Endodermal cell (in vitro differentiated cells): ENCODE results near the gene GLUL. TPM values are rescaled to one million over a fixed set of nuclear protein-coding genes. Genes with fewer than 3 reads are reported as not detected.

Experiments
- DNase-seq: peaks from one replicate; pipeline ENCODE4 v3.0.0-alpha.2; 2017
- H3K27ac ChIP-seq: 2 replicates; pipeline ENCODE4 v1.5.1; 2013; ENCODE audit warnings: mild to moderate bottlenecking, low read depth, low read length, moderate library complexity
- H3K27me3 ChIP-seq: 2 replicates; pipeline ENCODE4 v1.6.1; 2013; ENCODE audit warnings: mild to moderate bottlenecking, low read length, moderate library complexity; ENCODE audit not compliant: insufficient read depth, control insufficient read depth, poor library complexity, severe bottlenecking
- H3K36me3 ChIP-seq: 2 replicates; pipeline ENCODE4 v1.7.0; 2013; ENCODE audit warnings: mild to moderate bottlenecking, low read length, moderate library complexity; ENCODE audit not compliant: control insufficient read depth, insufficient read depth
- H3K4me1 ChIP-seq: one replicate; pipeline ENCODE4 v1.7.0; 2013; ENCODE audit warnings: low read length; ENCODE audit not compliant: control insufficient read depth, insufficient read depth
- H3K4me3 ChIP-seq: 2 replicates; pipeline ENCODE4 v1.5.1; 2013; ENCODE audit warnings: mild to moderate bottlenecking, low read length, moderate library complexity
- H3K9ac ChIP-seq: 2 replicates; pipeline ENCODE4 v1.6.1; 2013; ENCODE audit warnings: mild to moderate bottlenecking, low read length, moderate library complexity; ENCODE audit not compliant: poor library complexity, severe bottlenecking; ENCODE audit errors: extremely low read depth
- H3K9me3 ChIP-seq: 2 replicates; pipeline ENCODE4 v1.6.1; 2013; ENCODE audit warnings: mild to moderate bottlenecking, low read length, moderate library complexity; ENCODE audit not compliant: control insufficient read depth
- H3K27ac Mint-ChIP-seq: 2 replicates; pipeline ENCODE4 v1.8.0; 2020; ENCODE audit warnings: mixed read lengths
- H3K27me3 Mint-ChIP-seq: 2 replicates; pipeline ENCODE4 v1.8.0; 2021; ENCODE audit warnings: mild to moderate bottlenecking, mixed read lengths; ENCODE audit not compliant: insufficient read depth
- H3K36me3 Mint-ChIP-seq: 2 replicates; pipeline ENCODE4 v1.8.0; 2020; ENCODE audit warnings: low read depth, mixed read lengths
- H3K4me1 Mint-ChIP-seq: 2 replicates; pipeline ENCODE4 v1.8.0; 2020; ENCODE audit warnings: mixed read lengths
- H3K4me3 Mint-ChIP-seq: 2 replicates; pipeline ENCODE4 v1.8.0; 2020; ENCODE audit warnings: mild to moderate bottlenecking, moderate library complexity, mixed read lengths
- H3K9me3 Mint-ChIP-seq: 2 replicates; pipeline ENCODE4 v1.8.0; 2020; ENCODE audit warnings: mild to moderate bottlenecking, mixed read lengths
- WGBS, 2 experiments: methylation state at CpG; one replicate each; pipeline versions ENCODE4 v1.1.5 to v1.1.7; 2013; ENCODE audit warnings: missing lambda C conversion rate in 2 of 2, mixed read lengths in 1 of 2; ENCODE audit not compliant: insufficient coverage in 1 of 2, insufficient read length in 1 of 2; 5-methylcytosine and 5-hydroxymethylcytosine counted together
- total RNA-seq, 2 donors: library from RNA; stranded (reverse); fragmentation: NEBNext Ultra II Directional in 1 of 2; extraction: Animal tissue kit (Norgen Biotek cat#: 25700) in 1 of 2; gene quantifications; 2 replicates in 1 of 2; 3 replicates in 1 of 2; pipeline ENCODE4 v1.2.1, GENCODE V29; 2021
- TF ChIP-seq, protein P1 (sequence below): fragments of 200-600 bp; sonication (generic); conservative IDR thresholded peaks from 2 replicates; pipeline ENCODE4 v1.5.0; 2021; ENCODE audit warnings: antibody characterized with exemption, mild to moderate bottlenecking

The GLUL gene
- total RNA-seq, 2 donors from 2014 or later: 529 to 553 TPM

GRCh38 chr1:182376936-182377574 is 14.5 kb downstream of the GLUL start:
- Mint-ChIP-seq H3K36me3 (peaks cover 6% of the 10 kb centered on the region), H3K4me1 (peaks cover 9% of the 10 kb centered on the region), H3K27me3 (no peaks in the 10 kb centered on the region), H3K4me3 (no peak overlapping the region), H3K9me3 (no peaks in the 10 kb centered on the region), H3K27ac (no peak overlapping the region)
- no peak for DNase-seq
- H3K9ac ChIP-seq: no peak overlapping the region
- peaks cover 6% of the 10 kb centered on the region for H3K36me3 ChIP-seq
- H3K9me3 ChIP-seq: no peaks in the 10 kb centered on the region
- peaks cover 7% of the 10 kb centered on the region for H3K4me1 ChIP-seq
- H3K4me3 ChIP-seq: no peak overlapping the region
- TF ChIP-seq, protein P1, sequence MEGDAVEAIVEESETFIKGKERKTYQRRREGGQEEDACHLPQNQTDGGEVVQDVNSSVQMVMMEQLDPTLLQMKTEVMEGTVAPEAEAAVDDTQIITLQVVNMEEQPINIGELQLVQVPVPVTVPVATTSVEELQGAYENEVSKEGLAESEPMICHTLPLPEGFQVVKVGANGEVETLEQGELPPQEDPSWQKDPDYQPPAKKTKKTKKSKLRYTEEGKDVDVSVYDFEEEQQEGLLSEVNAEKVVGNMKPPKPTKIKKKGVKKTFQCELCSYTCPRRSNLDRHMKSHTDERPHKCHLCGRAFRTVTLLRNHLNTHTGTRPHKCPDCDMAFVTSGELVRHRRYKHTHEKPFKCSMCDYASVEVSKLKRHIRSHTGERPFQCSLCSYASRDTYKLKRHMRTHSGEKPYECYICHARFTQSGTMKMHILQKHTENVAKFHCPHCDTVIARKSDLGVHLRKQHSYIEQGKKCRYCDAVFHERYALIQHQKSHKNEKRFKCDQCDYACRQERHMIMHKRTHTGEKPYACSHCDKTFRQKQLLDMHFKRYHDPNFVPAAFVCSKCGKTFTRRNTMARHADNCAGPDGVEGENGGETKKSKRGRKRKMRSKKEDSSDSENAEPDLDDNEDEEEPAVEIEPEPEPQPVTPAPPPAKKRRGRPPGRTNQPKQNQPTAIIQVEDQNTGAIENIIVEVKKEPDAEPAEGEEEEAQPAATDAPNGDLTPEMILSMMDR: no peak
- no peak overlapping the region for H3K27ac ChIP-seq
- H3K27me3 ChIP-seq: no peaks in the 10 kb centered on the region

DNA sequence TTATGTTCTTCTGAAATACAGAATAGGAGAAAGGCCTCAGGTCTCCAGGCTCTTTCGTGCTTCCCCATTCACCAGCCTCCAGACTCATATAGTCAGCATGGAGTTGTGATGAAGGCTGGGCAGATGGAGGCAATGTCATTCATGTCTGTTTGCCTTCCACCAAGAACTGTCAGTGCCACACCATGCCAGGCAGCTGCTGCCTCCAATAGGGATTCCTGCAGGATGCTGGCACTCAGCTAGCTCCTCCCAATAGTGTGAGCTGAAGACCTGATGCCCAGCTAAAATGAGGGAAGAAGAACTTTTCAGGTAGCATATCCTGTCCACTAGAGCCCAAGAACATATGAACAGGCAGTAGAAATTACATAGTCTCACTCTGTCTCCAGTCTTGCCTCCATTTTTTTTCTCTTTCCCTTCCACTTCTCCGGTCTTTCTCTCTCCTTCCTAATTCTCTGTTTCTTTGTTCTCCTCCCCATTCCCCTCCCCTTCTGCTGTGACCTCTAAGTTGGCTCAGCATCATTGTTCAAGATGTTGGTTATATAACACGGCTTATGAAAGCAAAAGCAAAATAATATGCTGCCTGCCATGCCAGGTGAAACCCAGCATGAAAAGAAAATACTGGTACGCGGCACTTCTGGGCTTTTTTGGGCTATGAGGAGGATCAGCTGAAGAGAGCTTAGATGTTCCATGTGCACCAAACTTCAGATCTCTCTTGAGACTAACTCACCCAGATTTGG is 17.3 kb downstream of the GLUL start:
- Mint-ChIP-seq H3K4me1 (no peaks in the 10 kb centered on the region), H3K4me3 (no peak overlapping the region), H3K36me3 (no peaks in the 10 kb centered on the region), H3K27me3 (no peaks in the 10 kb centered on the region), H3K27ac (no peak overlapping the region), H3K9me3 (no peaks in the 10 kb centered on the region)
- TF ChIP-seq, protein P1: no peak
- no peak overlapping the region for H3K9ac ChIP-seq
- H3K4me1 ChIP-seq: no peaks in the 10 kb centered on the region
- 93 to 95% methylated on average over 3 to 5 of the region's 5 CpGs for WGBS, 2 experiments
- H3K27me3 ChIP-seq: no peaks in the 10 kb centered on the region
- H3K36me3 ChIP-seq: no peaks in the 10 kb centered on the region
- DNase-seq: no peak
- H3K9me3 ChIP-seq: no peaks in the 10 kb centered on the region
- H3K27ac ChIP-seq: no peak overlapping the region
- no peak overlapping the region for H3K4me3 ChIP-seq

GRCh38 chr1:182370532-182370931 is 21.1 kb downstream of the GLUL start:
- no peaks in the 10 kb centered on the region for H3K9me3 Mint-ChIP-seq
- no peaks in the 10 kb centered on the region for H3K27me3 Mint-ChIP-seq
- no peak overlapping the region for H3K27ac ChIP-seq
- H3K36me3 Mint-ChIP-seq: no peaks in the 10 kb centered on the region
- no peaks in the 10 kb centered on the region for H3K4me1 ChIP-seq
- no peak overlapping the region for H3K4me3 Mint-ChIP-seq
- no peaks in the 10 kb centered on the region for H3K27me3 ChIP-seq
- DNase-seq: no peak
- H3K9me3 ChIP-seq: no peaks in the 10 kb centered on the region
- H3K4me1 Mint-ChIP-seq: no peaks in the 10 kb centered on the region
- TF ChIP-seq, protein P1: no peak
- no peak overlapping the region for H3K4me3 ChIP-seq
- no peak overlapping the region for H3K27ac Mint-ChIP-seq
- H3K36me3 ChIP-seq: no peaks in the 10 kb centered on the region
- H3K9ac ChIP-seq: no peak overlapping the region
- 76 to 81% methylated on average over 3 of the region's 3 CpGs for WGBS, 2 experiments
